OCI-LY1 (cell line): ENCODE data around the gene TOP2A.

Source experiments
- H2AFZ ChIP-seq: fragments of 200-600 bp; sonication (generic), shearing (Covaris generic); 2 replicates; pipeline ENCODE4 v1.6.0; 2014; ENCODE audit warnings: antibody characterized with exemption, mild to moderate bottlenecking, low read length
- H3F3A ChIP-seq: fragments of 200-600 bp; sonication (generic), shearing (Covaris generic); 2 replicates; pipeline ENCODE4 v1.6.0; 2014; ENCODE audit warnings: mild to moderate bottlenecking, antibody characterized with exemption, low read length, moderate library complexity; ENCODE audit not compliant: insufficient read depth
- H3K27ac ChIP-seq: fragments of 200-600 bp; sonication (generic); 2 replicates; pipeline ENCODE4 v1.5.1; 2014; ENCODE audit warnings: low read length, mixed run types, mild to moderate bottlenecking, low read depth; ENCODE audit not compliant: poor library complexity, severe bottlenecking
- H3K27me3 ChIP-seq: fragments of 200-600 bp; sonication (generic); 2 replicates; pipeline ENCODE4 v1.6.0; 2014; ENCODE audit warnings: antibody characterized with exemption, mild to moderate bottlenecking, low read length, moderate library complexity; ENCODE audit not compliant: insufficient read depth
- H3K36me3 ChIP-seq: fragments of 200-600 bp; sonication (generic); 2 replicates; pipeline ENCODE4 v1.6.1; 2014; ENCODE audit warnings: mild to moderate bottlenecking, antibody characterized with exemption, low read length, moderate library complexity, mixed read lengths; ENCODE audit not compliant: insufficient read depth
- H3K4me1 ChIP-seq: fragments of 200-600 bp; sonication (generic); 2 replicates; pipeline ENCODE4 v1.5.1; 2014; ENCODE audit warnings: mild to moderate bottlenecking, low read length, moderate library complexity; ENCODE audit not compliant: insufficient read depth, severe bottlenecking
- H3K4me2 ChIP-seq: fragments of 200-600 bp; sonication (generic), shearing (Covaris generic); 2 replicates; pipeline ENCODE4 v1.6.1; 2014; ENCODE audit warnings: low read length
- H3K4me3 ChIP-seq: fragments of 200-600 bp; sonication (generic); 2 replicates; pipeline ENCODE4 v1.5.1; 2014; ENCODE audit warnings: low read length, low read depth, mild to moderate bottlenecking, mixed read lengths; ENCODE audit not compliant: poor library complexity, severe bottlenecking
- H3K79me2 ChIP-seq: fragments of 200-600 bp; shearing (Covaris generic); 2 replicates; pipeline ENCODE4 v1.6.1; 2016; ENCODE audit warnings: mixed run types, low read length, mixed read lengths; ENCODE audit not compliant: insufficient read depth
- H3K9ac ChIP-seq: fragments of 200-600 bp; sonication (generic), shearing (Covaris generic); 2 replicates; pipeline ENCODE4 v1.6.1; 2014; ENCODE audit warnings: mild to moderate bottlenecking, low read length, mixed read lengths
- H3K9me2 ChIP-seq: fragments of 200-600 bp; sonication (generic), shearing (Covaris generic); 2 replicates; pipeline ENCODE4 v1.6.1; 2014; ENCODE audit warnings: low read depth, mild to moderate bottlenecking, low read length, mixed read lengths
- H3K9me3 ChIP-seq: fragments of 200-600 bp; shearing (Covaris generic); 2 replicates; pipeline ENCODE4 v1.6.1; 2014; ENCODE audit warnings: low read length, mixed read lengths
- H4K20me1 ChIP-seq: fragments of 200-600 bp; sonication (generic), shearing (Covaris generic); 2 replicates; pipeline ENCODE4 v1.6.0; 2016; ENCODE audit warnings: mild to moderate bottlenecking, low read length; ENCODE audit not compliant: insufficient read depth
- EZH2 ChIP-seq: fragments of 200-600 bp; sonication (generic), shearing (Covaris generic); IDR thresholded peaks from 2 replicates; pipeline ENCODE4 v1.8.0; 2017; ENCODE audit warnings: borderline replicate concordance, mixed run types, mild to moderate bottlenecking, antibody characterized with exemption, low read length, moderate library complexity, mixed read lengths
- TF ChIP-seq, protein P1 (sequence below): fragments of 200-600 bp; sonication (generic), shearing (Covaris generic); IDR thresholded peaks from 2 replicates; pipeline ENCODE4 v1.5.1; 2017; ENCODE audit warnings: mild to moderate bottlenecking, antibody characterized with exemption, low read length, moderate library complexity, mixed read lengths

Gene TOP2A

GRCh38 chr17:40460604-40460967, 42.9 kb upstream of the TOP2A start:
- H3K4me1 ChIP-seq = no peaks in the 10 kb centered on the region
- H3K79me2 ChIP-seq = no peaks in the 10 kb centered on the region
- TF ChIP-seq, protein P1, sequence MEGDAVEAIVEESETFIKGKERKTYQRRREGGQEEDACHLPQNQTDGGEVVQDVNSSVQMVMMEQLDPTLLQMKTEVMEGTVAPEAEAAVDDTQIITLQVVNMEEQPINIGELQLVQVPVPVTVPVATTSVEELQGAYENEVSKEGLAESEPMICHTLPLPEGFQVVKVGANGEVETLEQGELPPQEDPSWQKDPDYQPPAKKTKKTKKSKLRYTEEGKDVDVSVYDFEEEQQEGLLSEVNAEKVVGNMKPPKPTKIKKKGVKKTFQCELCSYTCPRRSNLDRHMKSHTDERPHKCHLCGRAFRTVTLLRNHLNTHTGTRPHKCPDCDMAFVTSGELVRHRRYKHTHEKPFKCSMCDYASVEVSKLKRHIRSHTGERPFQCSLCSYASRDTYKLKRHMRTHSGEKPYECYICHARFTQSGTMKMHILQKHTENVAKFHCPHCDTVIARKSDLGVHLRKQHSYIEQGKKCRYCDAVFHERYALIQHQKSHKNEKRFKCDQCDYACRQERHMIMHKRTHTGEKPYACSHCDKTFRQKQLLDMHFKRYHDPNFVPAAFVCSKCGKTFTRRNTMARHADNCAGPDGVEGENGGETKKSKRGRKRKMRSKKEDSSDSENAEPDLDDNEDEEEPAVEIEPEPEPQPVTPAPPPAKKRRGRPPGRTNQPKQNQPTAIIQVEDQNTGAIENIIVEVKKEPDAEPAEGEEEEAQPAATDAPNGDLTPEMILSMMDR = no peak
- TF ChIP-seq EZH2 = no peak
- no peaks in the 10 kb centered on the region for H4K20me1 ChIP-seq
- H3F3A ChIP-seq = no peaks in the 10 kb centered on the region
- no peak overlapping the region for H3K4me3 ChIP-seq
- no peak overlapping the region for H3K27ac ChIP-seq
- no peak overlapping the region for H3K9ac ChIP-seq
- no peak overlapping the region for H3K4me2 ChIP-seq
- no peaks in the 10 kb centered on the region for H3K36me3 ChIP-seq
- no peaks in the 10 kb centered on the region for H3K9me2 ChIP-seq
- no peaks in the 10 kb centered on the region for H3K9me3 ChIP-seq
- H2AFZ ChIP-seq = no peak overlapping the region
- H3K27me3 ChIP-seq = no peaks in the 10 kb centered on the region

DNA sequence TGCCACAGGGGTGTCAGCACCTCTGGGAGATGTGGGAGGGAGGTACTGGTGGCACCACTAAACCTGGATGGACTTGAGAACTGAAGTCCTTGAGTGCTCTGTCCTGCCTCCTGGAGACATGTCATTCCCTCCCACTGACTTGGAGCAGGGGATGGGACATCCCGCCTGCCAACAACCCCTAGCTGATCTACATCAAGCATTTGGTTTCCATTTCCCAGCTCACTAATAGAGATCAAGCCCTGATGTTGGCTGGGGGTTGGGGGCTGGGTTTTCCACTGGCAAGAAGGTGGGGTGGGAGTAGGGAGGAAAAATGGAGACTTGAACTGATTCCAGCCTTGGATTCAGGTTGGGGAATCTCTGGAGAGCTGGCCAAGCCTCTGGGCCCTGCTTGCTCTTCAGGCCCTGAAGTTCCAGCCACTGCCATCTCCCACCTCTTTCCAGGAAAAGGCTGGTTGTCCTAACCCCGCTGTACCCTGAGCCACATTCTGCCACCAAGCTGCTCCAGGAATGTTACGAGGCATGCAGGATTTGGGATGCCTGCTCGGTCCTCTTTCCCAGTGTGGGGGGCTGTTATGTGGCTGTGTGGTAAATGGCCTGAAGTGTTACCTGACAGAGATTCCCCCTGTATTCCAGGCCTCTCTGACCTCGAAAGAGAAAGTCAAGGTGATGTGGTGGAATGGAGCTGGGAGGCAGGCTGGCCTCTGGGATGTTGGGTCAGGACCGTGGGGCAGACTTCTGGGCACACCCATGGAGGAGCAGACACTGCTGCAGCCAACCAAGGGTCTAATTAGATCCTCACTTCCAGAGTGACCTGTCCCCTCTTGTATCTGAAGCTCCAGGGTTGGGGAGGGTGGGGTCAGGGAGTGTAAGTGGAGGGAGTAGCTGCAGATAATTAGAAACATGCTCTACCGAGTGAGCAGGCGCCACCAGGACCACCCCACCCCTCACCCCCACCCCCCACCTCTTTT, 42.2 kb upstream of the TOP2A start:
- TF ChIP-seq, protein P1 = no peak
- TF ChIP-seq EZH2 = no peak
- Histone ChIP-seq H3K4me2 (no peak overlapping the region), H2AFZ (no peak overlapping the region), H4K20me1 (no peaks in the 10 kb centered on the region), H3K9me2 (no peaks in the 10 kb centered on the region), H3K79me2 (no peaks in the 10 kb centered on the region), H3K4me1 (no peaks in the 10 kb centered on the region), H3K27ac (no peak overlapping the region), H3K9ac (no peak overlapping the region), H3K27me3 (no peaks in the 10 kb centered on the region), H3K36me3 (no peaks in the 10 kb centered on the region), H3K9me3 (no peaks in the 10 kb centered on the region), H3F3A (no peaks in the 10 kb centered on the region), H3K4me3 (no peak overlapping the region)

DNA sequence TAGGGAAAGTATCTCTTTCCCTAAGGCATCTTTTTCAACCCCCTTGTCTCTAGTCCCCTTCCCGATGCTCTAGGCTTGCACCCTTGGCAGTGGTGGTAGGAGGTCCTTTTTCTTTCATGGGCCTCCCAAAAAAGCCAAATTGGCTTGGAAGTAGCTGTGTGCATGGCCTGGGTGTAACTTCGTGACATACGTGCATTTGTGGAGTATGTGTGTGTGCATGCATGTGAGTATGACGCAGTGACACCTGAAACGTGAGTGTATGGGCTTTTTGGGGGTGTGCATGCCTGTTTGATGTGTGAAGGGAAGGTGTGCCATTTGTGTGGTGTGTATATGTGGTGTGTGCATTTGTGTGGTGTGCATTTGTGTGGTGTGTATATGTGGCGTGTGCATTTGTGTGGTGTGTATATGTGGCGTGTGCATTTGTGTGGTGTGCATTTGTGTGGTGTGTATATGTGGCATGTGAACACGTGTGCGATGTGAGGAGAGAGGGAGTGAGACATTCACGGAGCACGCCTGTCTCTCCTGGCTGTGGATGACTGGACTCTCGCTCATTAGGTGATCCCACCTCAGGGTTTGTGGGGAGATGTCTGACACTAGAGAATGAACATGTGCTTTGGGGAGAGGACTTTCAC, 41.3 kb upstream of the TOP2A start:
- Histone ChIP-seq H3K79me2 (no peaks in the 10 kb centered on the region), H3K9me2 (no peaks in the 10 kb centered on the region), H3K27ac (no peak overlapping the region), H4K20me1 (no peaks in the 10 kb centered on the region), H3F3A (no peaks in the 10 kb centered on the region), H3K9ac (no peak overlapping the region), H3K27me3 (peaks cover 6% of the 10 kb centered on the region), H3K4me3 (no peak overlapping the region), H3K4me2 (no peak overlapping the region), H3K9me3 (no peaks in the 10 kb centered on the region), H3K4me1 (no peaks in the 10 kb centered on the region), H3K36me3 (no peaks in the 10 kb centered on the region), H2AFZ (no peak overlapping the region)
- TF ChIP-seq, protein P1 = no peak
- TF ChIP-seq EZH2 = no peak
